CD14-positive monocyte (primary cell): ENCODE results near the gene PTGR3. TPM values are rescaled to one million over a fixed set of nuclear protein-coding genes. Genes with fewer than 3 reads are reported as not detected.

Experiments used
- DNase-seq, 3 donors: peaks; one replicate each; pipeline ENCODE4 v3.0.0-alpha.2; 2011 to 2022
- H2AFZ ChIP-seq: 2 replicates; pipeline ENCODE4 v1.6.0; 2012; ENCODE audit warnings: mild to moderate bottlenecking, low read depth, low read length, inconsistent platforms; ENCODE audit not compliant: insufficient read depth, poor library complexity, severe bottlenecking
- H3K27ac ChIP-seq, 2 donors: 1 replicate in 1 of 2; 2 replicates in 1 of 2; pipeline ENCODE4 v1.5.1; 2012 to 2013; ENCODE audit warnings: low read length in 2 of 2, control low read depth in 1 of 2, inconsistent platforms in 1 of 2, low read depth in 1 of 2, mild to moderate bottlenecking in 1 of 2
- H3K27me3 ChIP-seq, 2 donors: one replicate each; pipeline versions ENCODE4 v1.6.0 to v1.6.1; 2011 to 2013; ENCODE audit warnings: low read length in 2 of 2; ENCODE audit not compliant: control insufficient read depth in 2 of 2, insufficient read depth in 2 of 2
- H3K36me3 ChIP-seq, 2 donors: replicated peaks in 1 of 2; 1 replicate in 1 of 2; 2 replicates in 1 of 2; pipeline versions ENCODE4 v1.5.1 to v1.6.1; 2012 to 2013; ENCODE audit warnings: low read length in 2 of 2, control low read depth in 1 of 2, inconsistent platforms in 1 of 2, mild to moderate bottlenecking in 1 of 2; ENCODE audit not compliant: insufficient read depth in 2 of 2, control insufficient read depth in 1 of 2
- H3K4me1 ChIP-seq, 2 donors: 1 replicate in 1 of 2; 2 replicates in 1 of 2; pipeline versions ENCODE4 v1.5.1 to v1.6.1; 2012 to 2013; ENCODE audit warnings: low read length in 2 of 2, control low read depth in 1 of 2, inconsistent platforms in 1 of 2, mild to moderate bottlenecking in 1 of 2, moderate library complexity in 1 of 2; ENCODE audit not compliant: insufficient read depth in 2 of 2, control insufficient read depth in 1 of 2
- H3K4me2 ChIP-seq: replicated peaks from 2 replicates; pipeline ENCODE3; 2012; ENCODE audit warnings: low read length, moderate library complexity, mild to moderate bottlenecking; ENCODE audit not compliant: poor library complexity, severe bottlenecking; ENCODE audit errors: extremely low read depth
- H3K4me3 ChIP-seq, 3 experiments: fragments of 200-600 bp in 1 of 3; sonication (generic) in 1 of 3; replicated peaks in 1 of 3; 1 replicate in 2 of 3; 2 replicates in 1 of 3; pipeline ENCODE4 v1.5.1; 2011 to 2013; ENCODE audit warnings: low read length in 3 of 3, mild to moderate bottlenecking in 3 of 3, control low read depth in 2 of 3, low read depth in 2 of 3, inconsistent platforms in 1 of 3, moderate library complexity in 1 of 3
- H3K79me2 ChIP-seq: 2 replicates; pipeline ENCODE4 v1.6.0; 2012; ENCODE audit warnings: mild to moderate bottlenecking, control low read depth, inconsistent platforms, low read length, moderate library complexity; ENCODE audit not compliant: insufficient read depth
- H3K9ac ChIP-seq: 2 replicates; pipeline ENCODE4 v1.6.0; 2017; ENCODE audit warnings: low read length, mild to moderate bottlenecking; ENCODE audit not compliant: insufficient read depth, poor library complexity, severe bottlenecking
- H3K9me3 ChIP-seq, 2 donors: replicated peaks in 1 of 2; 1 replicate in 1 of 2; 2 replicates in 1 of 2; pipeline versions ENCODE4 v1.5.1 to v1.6.1; 2012 to 2013; ENCODE audit warnings: low read length in 2 of 2, control low read depth in 1 of 2; ENCODE audit not compliant: control insufficient read depth in 1 of 2, insufficient read depth in 1 of 2
- H4K20me1 ChIP-seq: 2 replicates; pipeline ENCODE4 v1.6.0; 2012; ENCODE audit warnings: mild to moderate bottlenecking, low read length, control low read depth, moderate library complexity; ENCODE audit not compliant: insufficient read depth
- H3K27ac Mint-ChIP-seq, 7 donors: one replicate each; pipeline ENCODE4 v1.8.0; 2020; ENCODE audit warnings: mild to moderate bottlenecking in 7 of 7, mixed read lengths in 7 of 7, moderate library complexity in 6 of 7, inconsistent platforms in 2 of 7
- H3K27me3 Mint-ChIP-seq, 3 donors: one replicate each; pipeline ENCODE4 v1.8.0; 2021 to 2022; ENCODE audit warnings: low read depth in 3 of 3, mild to moderate bottlenecking in 3 of 3, mixed read lengths in 3 of 3, moderate library complexity in 3 of 3, inconsistent platforms in 1 of 3
- H3K36me3 Mint-ChIP-seq, 2 donors: one replicate each; pipeline ENCODE4 v1.8.0; 2020; ENCODE audit warnings: mixed read lengths in 2 of 2, inconsistent platforms in 1 of 2, mild to moderate bottlenecking in 1 of 2
- H3K4me1 Mint-ChIP-seq: one replicate; pipeline ENCODE4 v1.8.0; 2020; ENCODE audit warnings: mild to moderate bottlenecking, mixed read lengths
- H3K4me3 Mint-ChIP-seq, 2 donors: one replicate each; pipeline ENCODE4 v1.8.0; 2020; ENCODE audit warnings: mild to moderate bottlenecking in 2 of 2, mixed read lengths in 2 of 2, moderate library complexity in 1 of 2
- H3K9me3 Mint-ChIP-seq, 7 donors: one replicate each; pipeline ENCODE4 v1.8.0; 2020 to 2022; ENCODE audit warnings: mixed read lengths in 7 of 7, mild to moderate bottlenecking in 6 of 7, moderate library complexity in 6 of 7, inconsistent platforms in 2 of 7
- CTCF ChIP-seq: fragments of 200-600 bp; IDR thresholded peaks from one replicate; pipeline ENCODE4 v1.8.0; 2022; ENCODE audit warnings: antibody characterized with exemption, mild to moderate bottlenecking
- WGBS: methylation state at CpG from one replicate; pipeline ENCODE4 v1.1.5; 2013; ENCODE audit warnings: missing lambda C conversion rate; ENCODE audit not compliant: insufficient coverage; 5-methylcytosine and 5-hydroxymethylcytosine counted together
- intact Hi-C, 2 donors: fragments of 100-400 bp; cut with micrococcal nuclease; formaldehyde crosslinking; loops; one replicate each; pipeline versions ENCODE4 v1.15.0 to v1.15.1; 2023
- polyA plus RNA-seq, 3 donors: library from polyadenylated mRNA; depleted of rRNA in 1 of 3; unstranded in 2 of 3; stranded (reverse) in 1 of 3; fragments of 300-500 nt in 2 of 3; fragments of >200 nt in 1 of 3; fragmentation: Illumina TruSeq in 2 of 3; gene quantifications; 1 replicate in 2 of 3; 2 replicates in 1 of 3; pipeline ENCODE4 v1.2.3, GENCODE V29; 2012 to 2021

PTGR3 gene
- polyA plus RNA-seq, 3 donors, result 15.5 to 27.5 (median 23.6) TPM

GRCh38 chr18:75218065-75218923 lies 9.4 kb upstream of the PTGR3 start:
- Mint-ChIP-seq H3K4me3 (no peak overlapping the region), H3K9me3 (no peaks in the 10 kb centered on the region), H3K27ac (no peak overlapping the region), H3K36me3 (peaks cover 3 to 11% of the 10 kb centered on the region in 2 donors), H3K27me3 (peaks cover 0 to 4% (median 2%) of the 10 kb centered on the region in 3 donors), H3K4me1 (peaks cover 38% of the 10 kb centered on the region)
- no peak for DNase-seq
- H2AFZ ChIP-seq, result no peak overlapping the region
- H3K4me2 ChIP-seq, result no peak overlapping the region
- H3K4me3 ChIP-seq, result no peak overlapping the region
- peaks cover 25% of the 10 kb centered on the region for H4K20me1 ChIP-seq
- WGBS, result 100% methylated on average over 3 of the region's 12 CpGs
- H3K9ac ChIP-seq, result no peak overlapping the region
- intact Hi-C loops, result no loop called here
- TF ChIP-seq CTCF, result no peak
- H3K36me3 ChIP-seq, result no peaks in the 10 kb centered on the region
- no peaks in the 10 kb centered on the region for H3K9me3 ChIP-seq
- H3K4me1 ChIP-seq, result peaks cover 16 to 27% of the 10 kb centered on the region in 2 donors
- H3K27me3 ChIP-seq, result no peaks in the 10 kb centered on the region
- no peak overlapping the region for H3K27ac ChIP-seq
- peaks cover 87% of the 10 kb centered on the region for H3K79me2 ChIP-seq

- peaks cover 3 to 12% of the 10 kb centered on the region in 2 donors for H3K36me3 Mint-ChIP-seq
- peaks cover 23 to 39% of the 10 kb centered on the region in 2 donors for H3K4me1 ChIP-seq
- H3K9me3 Mint-ChIP-seq, result no peaks in the 10 kb centered on the region
- peak overlapping the region; percentile 60 to 84 for H3K27ac ChIP-seq
- no peaks in the 10 kb centered on the region for H3K9me3 ChIP-seq
- intact Hi-C loops, result no loop called here
- no peaks in the 10 kb centered on the region for H3K27me3 ChIP-seq
- no peak overlapping the region for H3K9ac ChIP-seq
- no peaks in the 10 kb centered on the region for H3K36me3 ChIP-seq
- no peak overlapping the region for H3K4me3 Mint-ChIP-seq
- peaks cover 25% of the 10 kb centered on the region for H4K20me1 ChIP-seq
- H3K27ac Mint-ChIP-seq, result peak overlapping the region in 6 of 7 donors; percentile 31 to 94 (median 86)
- peaks cover 45% of the 10 kb centered on the region for H3K4me1 Mint-ChIP-seq
- H3K4me3 ChIP-seq, result peak overlapping the region in 1 of 3 experiments; percentile 62
- no peak for DNase-seq
- 95% methylated on average over 7 of the region's 10 CpGs for WGBS
- H3K4me2 ChIP-seq, result peak overlapping the region; percentile 50
- peaks cover 0 to 4% (median 0%) of the 10 kb centered on the region in 3 donors for H3K27me3 Mint-ChIP-seq
- no peak for TF ChIP-seq CTCF
- H3K79me2 ChIP-seq, result peaks cover 87% of the 10 kb centered on the region
- H2AFZ ChIP-seq, result no peak overlapping the region
These were observed 8.2 kb upstream of the PTGR3 start for GRCh38 chr18:75216911-75217689.
